H1 (cell line): ENCODE data around the gene LEMD2. TPM values are rescaled to one million over a fixed set of nuclear protein-coding genes. Genes with fewer than 3 reads are reported as not detected.

Experiments used
- BACH1 ChIP-seq: IDR thresholded peaks from 2 replicates; pipeline ENCODE4 v1.6.1; 2012; ENCODE audit warnings: low read length, improper control_type of control experiment
- CHD1 ChIP-seq: IDR thresholded peaks from 2 replicates; pipeline ENCODE4 v1.6.1; 2012; ENCODE audit warnings: low read depth, low read length, improper control_type of control experiment
- FOSL1 ChIP-seq: IDR thresholded peaks from 2 replicates; pipeline ENCODE4 v1.6.1; 2011; ENCODE audit warnings: mild to moderate bottlenecking, low read depth, low read length, moderate library complexity; ENCODE audit not compliant: insufficient read depth
- POU5F1 ChIP-seq: IDR thresholded peaks from 2 replicates; pipeline ENCODE4 v1.6.1; 2011; ENCODE audit warnings: low read depth, mild to moderate bottlenecking, low read length, moderate library complexity
- SP4 ChIP-seq: IDR thresholded peaks from 2 replicates; pipeline ENCODE4 v1.6.1; 2012; ENCODE audit warnings: low read length, inconsistent platforms
- TBP ChIP-seq: IDR thresholded peaks from 2 replicates; pipeline ENCODE4 v1.6.1; 2011; ENCODE audit warnings: low read depth, low read length, improper control_type of control experiment
- polyA plus RNA-seq, 7 experiments: library from polyadenylated mRNA; depleted of rRNA in 3 of 7; stranded (reverse) in 5 of 7; unstranded in 2 of 7; fragments of >200 nt in 5 of 7; fragments of 200-250 nt in 2 of 7; gene quantifications; 1 replicate in 5 of 7; 2 replicates in 1 of 7; 4 replicates in 1 of 7; pipeline versions ENCODE4 v1.2.1 to v1.2.3, GENCODE V29; 2011 to 2013; ENCODE audit warnings: missing spikeins in 2 of 7, mixed read lengths in 2 of 7
- total RNA-seq: library from RNA; stranded (reverse); fragmentation: NEBNext Ultra II Directional; extraction: Animal tissue kit (Norgen Biotek cat#: 25700); gene quantifications from 2 replicates; pipeline ENCODE4 v1.2.1, GENCODE V29; 2021
- TF ChIP-seq, protein P1 (sequence below), 3 experiments: IDR thresholded peaks; 1 replicate in 2 of 3; 2 replicates in 1 of 3; pipeline versions ENCODE4 v1.5.1 to v1.6.1; 2011; ENCODE audit warnings: low read length in 3 of 3, mild to moderate bottlenecking in 3 of 3, inconsistent platforms in 2 of 3, low read depth in 1 of 3, moderate library complexity in 1 of 3; ENCODE audit not compliant: insufficient read depth in 1 of 3; ENCODE audit errors: control extremely low read depth in 1 of 3
- TF ChIP-seq, protein P2 (sequence below): fragments of 300-600 bp; sonication (generic); IDR thresholded peaks from 2 replicates; pipeline ENCODE4 v1.7.1; 2012; ENCODE audit warnings: low read length, moderate library complexity, mild to moderate bottlenecking, inconsistent platforms; ENCODE audit not compliant: insufficient replicate concordance

The LEMD2 gene
- total and polyA plus RNA-seq, 2 of the 8 experiments (the other 6 are each of a cell fraction or from before 2014, with no cell fraction given) = 32.7 to 57.3 TPM

DNA sequence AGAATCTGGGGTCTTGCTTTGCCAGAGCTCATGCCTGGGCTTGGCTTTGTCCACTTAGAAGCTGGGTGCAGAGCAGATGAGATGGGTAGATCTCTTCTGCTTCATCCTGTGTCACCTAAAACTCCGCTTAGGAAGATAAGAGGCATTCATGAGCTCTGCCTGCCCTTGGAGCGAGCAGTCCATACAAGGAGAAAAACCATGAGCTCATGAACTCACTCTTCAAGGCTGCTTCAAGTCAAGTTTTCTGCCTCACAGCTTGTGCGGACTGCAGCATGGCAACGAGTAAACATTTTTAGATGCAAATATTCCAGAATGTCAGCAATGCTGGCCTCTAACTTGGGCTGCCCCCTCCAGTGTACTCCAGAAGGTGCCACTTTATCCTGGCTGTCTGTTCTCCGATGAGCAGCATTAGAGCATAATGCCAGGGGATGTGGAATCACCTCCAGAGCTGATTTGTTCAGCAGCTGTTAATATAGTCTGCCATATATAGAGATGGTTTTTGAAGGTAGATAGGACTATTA lies 66.8 kb downstream of the LEMD2 start (continued):
- TF ChIP-seq, protein P1, sequence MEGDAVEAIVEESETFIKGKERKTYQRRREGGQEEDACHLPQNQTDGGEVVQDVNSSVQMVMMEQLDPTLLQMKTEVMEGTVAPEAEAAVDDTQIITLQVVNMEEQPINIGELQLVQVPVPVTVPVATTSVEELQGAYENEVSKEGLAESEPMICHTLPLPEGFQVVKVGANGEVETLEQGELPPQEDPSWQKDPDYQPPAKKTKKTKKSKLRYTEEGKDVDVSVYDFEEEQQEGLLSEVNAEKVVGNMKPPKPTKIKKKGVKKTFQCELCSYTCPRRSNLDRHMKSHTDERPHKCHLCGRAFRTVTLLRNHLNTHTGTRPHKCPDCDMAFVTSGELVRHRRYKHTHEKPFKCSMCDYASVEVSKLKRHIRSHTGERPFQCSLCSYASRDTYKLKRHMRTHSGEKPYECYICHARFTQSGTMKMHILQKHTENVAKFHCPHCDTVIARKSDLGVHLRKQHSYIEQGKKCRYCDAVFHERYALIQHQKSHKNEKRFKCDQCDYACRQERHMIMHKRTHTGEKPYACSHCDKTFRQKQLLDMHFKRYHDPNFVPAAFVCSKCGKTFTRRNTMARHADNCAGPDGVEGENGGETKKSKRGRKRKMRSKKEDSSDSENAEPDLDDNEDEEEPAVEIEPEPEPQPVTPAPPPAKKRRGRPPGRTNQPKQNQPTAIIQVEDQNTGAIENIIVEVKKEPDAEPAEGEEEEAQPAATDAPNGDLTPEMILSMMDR (IDR thresholded peaks at IDR 0.05; ENCODE audit: control extremely low read depth in 1 of 3, insufficient read depth in 1 of 3, low read depth in 1 of 3, low read length in 3 of 3) = no peak
- TF ChIP-seq CHD1 (no peak), TBP (no peak), POU5F1 (no peak), SP4 (no peak), FOSL1 (no peak), BACH1 (no peak)
- TF ChIP-seq, protein P2, sequence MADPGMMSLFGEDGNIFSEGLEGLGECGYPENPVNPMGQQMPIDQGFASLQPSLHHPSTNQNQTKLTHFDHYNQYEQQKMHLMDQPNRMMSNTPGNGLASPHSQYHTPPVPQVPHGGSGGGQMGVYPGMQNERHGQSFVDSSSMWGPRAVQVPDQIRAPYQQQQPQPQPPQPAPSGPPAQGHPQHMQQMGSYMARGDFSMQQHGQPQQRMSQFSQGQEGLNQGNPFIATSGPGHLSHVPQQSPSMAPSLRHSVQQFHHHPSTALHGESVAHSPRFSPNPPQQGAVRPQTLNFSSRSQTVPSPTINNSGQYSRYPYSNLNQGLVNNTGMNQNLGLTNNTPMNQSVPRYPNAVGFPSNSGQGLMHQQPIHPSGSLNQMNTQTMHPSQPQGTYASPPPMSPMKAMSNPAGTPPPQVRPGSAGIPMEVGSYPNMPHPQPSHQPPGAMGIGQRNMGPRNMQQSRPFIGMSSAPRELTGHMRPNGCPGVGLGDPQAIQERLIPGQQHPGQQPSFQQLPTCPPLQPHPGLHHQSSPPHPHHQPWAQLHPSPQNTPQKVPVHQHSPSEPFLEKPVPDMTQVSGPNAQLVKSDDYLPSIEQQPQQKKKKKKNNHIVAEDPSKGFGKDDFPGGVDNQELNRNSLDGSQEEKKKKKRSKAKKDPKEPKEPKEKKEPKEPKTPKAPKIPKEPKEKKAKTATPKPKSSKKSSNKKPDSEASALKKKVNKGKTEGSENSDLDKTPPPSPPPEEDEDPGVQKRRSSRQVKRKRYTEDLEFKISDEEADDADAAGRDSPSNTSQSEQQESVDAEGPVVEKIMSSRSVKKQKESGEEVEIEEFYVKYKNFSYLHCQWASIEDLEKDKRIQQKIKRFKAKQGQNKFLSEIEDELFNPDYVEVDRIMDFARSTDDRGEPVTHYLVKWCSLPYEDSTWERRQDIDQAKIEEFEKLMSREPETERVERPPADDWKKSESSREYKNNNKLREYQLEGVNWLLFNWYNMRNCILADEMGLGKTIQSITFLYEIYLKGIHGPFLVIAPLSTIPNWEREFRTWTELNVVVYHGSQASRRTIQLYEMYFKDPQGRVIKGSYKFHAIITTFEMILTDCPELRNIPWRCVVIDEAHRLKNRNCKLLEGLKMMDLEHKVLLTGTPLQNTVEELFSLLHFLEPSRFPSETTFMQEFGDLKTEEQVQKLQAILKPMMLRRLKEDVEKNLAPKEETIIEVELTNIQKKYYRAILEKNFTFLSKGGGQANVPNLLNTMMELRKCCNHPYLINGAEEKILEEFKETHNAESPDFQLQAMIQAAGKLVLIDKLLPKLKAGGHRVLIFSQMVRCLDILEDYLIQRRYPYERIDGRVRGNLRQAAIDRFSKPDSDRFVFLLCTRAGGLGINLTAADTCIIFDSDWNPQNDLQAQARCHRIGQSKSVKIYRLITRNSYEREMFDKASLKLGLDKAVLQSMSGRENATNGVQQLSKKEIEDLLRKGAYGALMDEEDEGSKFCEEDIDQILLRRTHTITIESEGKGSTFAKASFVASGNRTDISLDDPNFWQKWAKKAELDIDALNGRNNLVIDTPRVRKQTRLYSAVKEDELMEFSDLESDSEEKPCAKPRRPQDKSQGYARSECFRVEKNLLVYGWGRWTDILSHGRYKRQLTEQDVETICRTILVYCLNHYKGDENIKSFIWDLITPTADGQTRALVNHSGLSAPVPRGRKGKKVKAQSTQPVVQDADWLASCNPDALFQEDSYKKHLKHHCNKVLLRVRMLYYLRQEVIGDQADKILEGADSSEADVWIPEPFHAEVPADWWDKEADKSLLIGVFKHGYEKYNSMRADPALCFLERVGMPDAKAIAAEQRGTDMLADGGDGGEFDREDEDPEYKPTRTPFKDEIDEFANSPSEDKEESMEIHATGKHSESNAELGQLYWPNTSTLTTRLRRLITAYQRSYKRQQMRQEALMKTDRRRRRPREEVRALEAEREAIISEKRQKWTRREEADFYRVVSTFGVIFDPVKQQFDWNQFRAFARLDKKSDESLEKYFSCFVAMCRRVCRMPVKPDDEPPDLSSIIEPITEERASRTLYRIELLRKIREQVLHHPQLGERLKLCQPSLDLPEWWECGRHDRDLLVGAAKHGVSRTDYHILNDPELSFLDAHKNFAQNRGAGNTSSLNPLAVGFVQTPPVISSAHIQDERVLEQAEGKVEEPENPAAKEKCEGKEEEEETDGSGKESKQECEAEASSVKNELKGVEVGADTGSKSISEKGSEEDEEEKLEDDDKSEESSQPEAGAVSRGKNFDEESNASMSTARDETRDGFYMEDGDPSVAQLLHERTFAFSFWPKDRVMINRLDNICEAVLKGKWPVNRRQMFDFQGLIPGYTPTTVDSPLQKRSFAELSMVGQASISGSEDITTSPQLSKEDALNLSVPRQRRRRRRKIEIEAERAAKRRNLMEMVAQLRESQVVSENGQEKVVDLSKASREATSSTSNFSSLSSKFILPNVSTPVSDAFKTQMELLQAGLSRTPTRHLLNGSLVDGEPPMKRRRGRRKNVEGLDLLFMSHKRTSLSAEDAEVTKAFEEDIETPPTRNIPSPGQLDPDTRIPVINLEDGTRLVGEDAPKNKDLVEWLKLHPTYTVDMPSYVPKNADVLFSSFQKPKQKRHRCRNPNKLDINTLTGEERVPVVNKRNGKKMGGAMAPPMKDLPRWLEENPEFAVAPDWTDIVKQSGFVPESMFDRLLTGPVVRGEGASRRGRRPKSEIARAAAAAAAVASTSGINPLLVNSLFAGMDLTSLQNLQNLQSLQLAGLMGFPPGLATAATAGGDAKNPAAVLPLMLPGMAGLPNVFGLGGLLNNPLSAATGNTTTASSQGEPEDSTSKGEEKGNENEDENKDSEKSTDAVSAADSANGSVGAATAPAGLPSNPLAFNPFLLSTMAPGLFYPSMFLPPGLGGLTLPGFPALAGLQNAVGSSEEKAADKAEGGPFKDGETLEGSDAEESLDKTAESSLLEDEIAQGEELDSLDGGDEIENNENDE = no peak
